Body of pancreas (tissue), 4 donors: ENCODE data around the gene JUN. TPM values are rescaled to one million over a fixed set of nuclear protein-coding genes. Genes with fewer than 3 reads are reported as not detected.

Source experiments
- ATAC-seq: fragments of 150-250 bp; one replicate; pipeline ENCODE4 v1.9.1; 2016
- DNase-seq, 4 donors: peaks; one replicate each; pipeline ENCODE4 v3.0.0-alpha.2; 2019
- H3K27ac ChIP-seq, 4 donors: fragments of 200-600 bp; sonication (generic); 1 replicate in 3 of 4; 2 replicates in 1 of 4; pipeline versions ENCODE4 v1.5.1 to v1.6.1; 2016 to 2019; ENCODE audit warnings: mild to moderate bottlenecking in 1 of 4, mixed read lengths in 1 of 4, moderate library complexity in 1 of 4
- H3K27me3 ChIP-seq, 2 donors: fragments of 200-600 bp; sonication (generic); one replicate each; pipeline ENCODE4 v1.6.0; 2016; ENCODE audit warnings: mild to moderate bottlenecking in 1 of 2
- H3K36me3 ChIP-seq, 2 donors: fragments of 200-600 bp; sonication (generic); replicated peaks in 1 of 2; 2 replicates each; pipeline ENCODE4 v1.5.1; 2016; ENCODE audit warnings: low read depth in 2 of 2; ENCODE audit not compliant: insufficient read depth in 1 of 2
- H3K4me1 ChIP-seq: fragments of 200-600 bp; sonication (generic); one replicate; pipeline ENCODE4 v1.6.0; 2016
- H3K4me3 ChIP-seq, 2 donors: fragments of 200-600 bp; sonication (generic); 1 replicate in 1 of 2; 2 replicates in 1 of 2; pipeline ENCODE4 v1.5.1; 2016 to 2019
- H3K9me3 ChIP-seq, 3 donors: fragments of 200-600 bp; sonication (generic); 1 replicate in 2 of 3; 2 replicates in 1 of 3; pipeline ENCODE4 v1.5.1; 2016
- POLR2A ChIP-seq, 3 donors: fragments of 450-650 bp; IDR thresholded peaks; one replicate each; pipeline ENCODE4 v1.6.1; 2016; ENCODE audit warnings: antibody characterized with exemption in 3 of 3, mild to moderate bottlenecking in 2 of 3
- WGBS, 2 donors: methylation state at CpG; one replicate each; pipeline ENCODE4 v1.1.5; 2017; 5-methylcytosine and 5-hydroxymethylcytosine counted together
- intact Hi-C: fragments of 100-400 bp; cut with DNase I; formaldehyde crosslinking; loops from one replicate; pipeline ENCODE4 v1.15.1; 2023
- total RNA-seq, 2 donors: library from RNA; depleted of rRNA; stranded (reverse); fragments of >200 nt; gene quantifications; one replicate each; pipeline ENCODE4 v1.1.0, GENCODE V29; 2016
- TF ChIP-seq, protein P1 (sequence below), 7 experiments: fragments of 450-650 bp in 4 of 7; fragments of 200-600 bp in 3 of 7; sonication (generic) in 3 of 7; IDR thresholded peaks; one replicate each; pipeline ENCODE4 v1.5.1; 2016 to 2019; ENCODE audit warnings: antibody characterized with exemption in 7 of 7

The JUN gene
- total RNA-seq, 2 donors from 2014 or later = 320 to 712 TPM

DNA sequence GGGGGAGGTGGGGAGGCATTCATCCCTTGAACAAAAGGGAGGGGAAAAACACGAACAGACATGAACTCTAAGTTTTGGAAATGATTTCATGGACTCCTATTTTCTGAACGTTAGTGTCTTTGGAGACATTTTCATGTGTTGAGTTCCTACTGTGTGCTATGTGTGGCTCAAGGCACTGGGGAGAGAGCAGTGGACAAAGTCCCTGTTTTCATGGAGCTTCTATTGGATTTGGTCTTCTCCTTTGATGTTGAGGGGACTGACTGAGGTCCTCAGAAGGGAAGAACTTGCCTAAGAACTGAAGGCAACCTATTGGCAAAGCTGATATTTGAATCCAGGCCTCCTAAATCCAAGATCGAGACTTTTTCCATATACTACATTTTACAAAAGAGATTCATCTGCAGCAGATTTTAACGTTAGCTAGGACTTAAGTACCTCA lies 30.4 kb downstream of the JUN start:
- peak overlapping the region; percentile 44 to 73 (median 66) for H3K27ac ChIP-seq
- H3K36me3 ChIP-seq = no peaks in the 10 kb centered on the region
- TF ChIP-seq, protein P1, sequence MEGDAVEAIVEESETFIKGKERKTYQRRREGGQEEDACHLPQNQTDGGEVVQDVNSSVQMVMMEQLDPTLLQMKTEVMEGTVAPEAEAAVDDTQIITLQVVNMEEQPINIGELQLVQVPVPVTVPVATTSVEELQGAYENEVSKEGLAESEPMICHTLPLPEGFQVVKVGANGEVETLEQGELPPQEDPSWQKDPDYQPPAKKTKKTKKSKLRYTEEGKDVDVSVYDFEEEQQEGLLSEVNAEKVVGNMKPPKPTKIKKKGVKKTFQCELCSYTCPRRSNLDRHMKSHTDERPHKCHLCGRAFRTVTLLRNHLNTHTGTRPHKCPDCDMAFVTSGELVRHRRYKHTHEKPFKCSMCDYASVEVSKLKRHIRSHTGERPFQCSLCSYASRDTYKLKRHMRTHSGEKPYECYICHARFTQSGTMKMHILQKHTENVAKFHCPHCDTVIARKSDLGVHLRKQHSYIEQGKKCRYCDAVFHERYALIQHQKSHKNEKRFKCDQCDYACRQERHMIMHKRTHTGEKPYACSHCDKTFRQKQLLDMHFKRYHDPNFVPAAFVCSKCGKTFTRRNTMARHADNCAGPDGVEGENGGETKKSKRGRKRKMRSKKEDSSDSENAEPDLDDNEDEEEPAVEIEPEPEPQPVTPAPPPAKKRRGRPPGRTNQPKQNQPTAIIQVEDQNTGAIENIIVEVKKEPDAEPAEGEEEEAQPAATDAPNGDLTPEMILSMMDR (IDR thresholded peaks at IDR 0.05) = no peak
- TF ChIP-seq POLR2A (IDR thresholded peaks at IDR 0.05) = no peak
- intact Hi-C loops = no loop called here
- WGBS, 2 donors = 45 to 54% methylated on average over 4 of the region's 4 CpGs
- H3K9me3 ChIP-seq = no peaks in the 10 kb centered on the region
- H3K4me3 ChIP-seq = no peak overlapping the region
- H3K27me3 ChIP-seq = no peaks in the 10 kb centered on the region
- ATAC-seq = no peak
- peaks cover 33% of the 10 kb centered on the region for H3K4me1 ChIP-seq
- DNase-seq = no peak

DNA sequence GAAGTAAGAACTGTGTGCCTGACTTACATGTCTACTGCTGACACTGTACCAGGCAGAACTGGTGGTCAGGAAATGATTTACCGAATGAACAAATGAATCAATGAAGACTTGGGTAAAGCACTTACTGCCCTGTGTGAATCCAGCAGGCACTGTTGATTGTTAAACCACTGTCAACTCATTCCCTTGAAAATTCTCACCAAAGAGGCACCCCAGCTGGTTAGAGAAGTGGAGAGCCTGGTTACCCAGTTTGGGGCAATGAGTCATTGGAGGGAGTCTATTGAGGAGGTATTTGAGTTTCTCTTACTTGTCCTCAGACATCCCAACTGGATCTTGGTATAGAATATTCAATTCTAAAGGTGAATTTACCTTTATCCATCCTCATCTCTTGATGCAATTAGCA lies 34.2 kb downstream of the JUN start:
- WGBS, 2 donors = 73 to 82% methylated on average over 1 of the region's 1 CpG
- Histone ChIP-seq H3K36me3 (no peaks in the 10 kb centered on the region), H3K4me1 (peaks cover 30% of the 10 kb centered on the region), H3K27me3 (no peaks in the 10 kb centered on the region), H3K4me3 (no peak overlapping the region), H3K9me3 (no peaks in the 10 kb centered on the region), H3K27ac (no peak overlapping the region)
- TF ChIP-seq, protein P1 (IDR thresholded peaks at IDR 0.05) = no peak
- TF ChIP-seq POLR2A (IDR thresholded peaks at IDR 0.05) = no peak
- DNase-seq = no peak
- intact Hi-C loops = loop anchor here (10.0 kb wide), 1 partner anchor 955 kb away; no protein-coding TSS in a partner anchor
- no peak for ATAC-seq

DNA sequence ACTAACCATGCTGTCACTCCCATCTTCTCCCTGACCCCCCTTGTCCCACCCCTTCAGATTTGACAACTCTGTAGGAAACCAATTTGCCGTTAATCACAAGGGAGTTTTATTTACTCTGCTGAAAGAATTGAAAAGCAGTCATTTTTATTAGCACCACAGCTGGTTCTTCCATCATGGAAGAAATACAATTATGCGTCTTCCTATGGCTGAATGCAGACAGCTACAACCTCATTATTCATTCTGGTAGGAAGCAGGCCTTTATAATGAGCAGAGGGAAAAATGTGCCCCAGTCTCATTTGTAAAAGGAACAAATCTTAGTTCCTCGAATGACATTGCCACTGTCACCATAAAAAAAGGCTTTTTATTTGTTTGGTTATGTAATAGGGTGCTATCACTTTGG lies 35.2 kb downstream of the JUN start:
- no peaks in the 10 kb centered on the region for H3K36me3 ChIP-seq
- H3K27ac ChIP-seq = no peak overlapping the region
- DNase-seq = no peak
- H3K4me3 ChIP-seq = no peak overlapping the region
- no peaks in the 10 kb centered on the region for H3K27me3 ChIP-seq
- ATAC-seq = no peak
- TF ChIP-seq, protein P1 (IDR thresholded peaks at IDR 0.05) = no peak
- no peak for TF ChIP-seq POLR2A (IDR thresholded peaks at IDR 0.05)
- intact Hi-C loops = loop anchor here (10.0 kb wide), 1 partner anchor 956 kb away; no protein-coding TSS in a partner anchor
- H3K4me1 ChIP-seq = peaks cover 20% of the 10 kb centered on the region
- WGBS, 2 donors = 36 to 52% methylated on average over 3 of the region's 3 CpGs
- H3K9me3 ChIP-seq = no peaks in the 10 kb centered on the region

DNA sequence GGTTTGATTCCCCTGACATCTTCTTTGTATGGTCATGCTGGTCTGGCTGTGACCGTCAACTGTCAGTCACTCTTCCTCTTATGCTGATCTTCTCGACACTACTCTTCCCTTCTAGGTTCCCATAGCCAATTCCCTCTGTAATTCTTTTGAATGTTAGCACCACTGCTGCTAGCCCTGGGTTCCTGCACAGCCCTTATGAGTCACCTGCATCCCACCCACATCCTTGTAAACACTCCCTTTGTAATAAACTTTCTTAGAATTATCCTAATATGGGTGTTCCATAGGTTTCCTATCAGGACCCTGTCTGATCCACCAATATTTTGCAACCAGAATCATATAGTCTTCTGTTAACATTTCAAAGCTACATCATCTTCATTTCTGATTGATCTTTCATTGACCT lies 37.1 kb downstream of the JUN start:
- no peak overlapping the region for H3K4me3 ChIP-seq
- no peak for TF ChIP-seq POLR2A (IDR thresholded peaks at IDR 0.05)
- TF ChIP-seq, protein P1 (IDR thresholded peaks at IDR 0.05) = no peak
- DNase-seq (no peak), ATAC-seq (no peak)
- intact Hi-C loops = loop anchor here (10.0 kb wide), 1 partner anchor 958 kb away; no protein-coding TSS in a partner anchor
- H3K4me1 ChIP-seq = peaks cover 1% of the 10 kb centered on the region
- H3K27me3 ChIP-seq = no peaks in the 10 kb centered on the region
- no peak overlapping the region for H3K27ac ChIP-seq
- no peaks in the 10 kb centered on the region for H3K36me3 ChIP-seq
- 86 to 94% methylated on average over 2 of the region's 2 CpGs for WGBS, 2 donors
- H3K9me3 ChIP-seq = no peaks in the 10 kb centered on the region

DNA sequence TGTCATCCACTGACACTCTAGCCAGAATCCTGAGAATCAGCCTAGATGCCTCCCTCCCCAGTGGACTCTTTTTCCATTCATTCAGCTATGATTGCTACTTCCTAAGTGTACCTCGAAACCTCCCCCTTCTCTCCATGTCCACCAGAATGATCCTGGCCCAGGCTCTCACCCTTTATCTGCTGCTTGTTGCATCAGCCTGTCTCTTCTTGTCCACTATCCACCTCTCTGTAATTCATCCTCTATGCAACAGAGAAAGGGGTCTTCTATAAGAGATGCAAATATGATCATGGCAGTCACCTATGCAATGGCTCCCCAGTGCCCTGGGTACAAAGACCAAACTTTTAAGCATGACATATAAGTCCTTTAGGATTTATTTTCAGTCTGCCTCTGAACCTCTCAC lies 37.7 kb downstream of the JUN start:
- Histone ChIP-seq H3K9me3 (no peaks in the 10 kb centered on the region), H3K4me1 (no peaks in the 10 kb centered on the region), H3K27ac (no peak overlapping the region), H3K4me3 (no peak overlapping the region), H3K27me3 (no peaks in the 10 kb centered on the region), H3K36me3 (no peaks in the 10 kb centered on the region)
- intact Hi-C loops = loop anchor here (10.0 kb wide), 1 partner anchor 959 kb away; no protein-coding TSS in a partner anchor
- TF ChIP-seq POLR2A (IDR thresholded peaks at IDR 0.05) = no peak
- TF ChIP-seq, protein P1 (IDR thresholded peaks at IDR 0.05) = no peak
- 86 to 92% methylated on average over 1 of the region's 1 CpG for WGBS, 2 donors
- no peak for ATAC-seq
- DNase-seq = no peak
